Stimulated activated CD8-positive, alpha-beta memory T cell treated with anti-CD3 and anti-CD28 coated beads, Interleukin-2, amount 100 ng/mL, for 1 hour (primary cell): ENCODE results near the gene BPIFB2.

Source experiments
- DNase-seq, 2 donors: peaks; one replicate each; pipeline ENCODE4 v3.0.0-alpha.2; 2020; ENCODE audit warnings: low read depth in 2 of 2

Gene BPIFB2

GRCh38 chr20:33070111-33071053 lies 62.9 kb downstream of the BPIFB2 start:
- no peak for DNase-seq

- DNase-seq, result no peak
Observed at GRCh38 chr20:33071198-33071597, 63.7 kb downstream of the BPIFB2 start.

GRCh38 chr20:33072362-33072761 lies 64.9 kb downstream of the BPIFB2 start:
- no peak for DNase-seq

- DNase-seq, result no peak
Observed at GRCh38 chr20:33072813-33073212, 65.3 kb downstream of the BPIFB2 start.
